GM19035 (cell line): Measurements from ENCODE around the gene FAM171A2.

Experiments used
- ATAC-seq: cut with Tn5 transposase; IDR thresholded peaks from one replicate; pipeline ENCODE4 v1.9.1; 2021; ENCODE audit not compliant: unreplicated experiment

The FAM171A2 gene

GRCh38 chr17:44307387-44308186, 56.1 kb downstream of the FAM171A2 start:
- no peak for ATAC-seq

GRCh38 chr17:44304651-44305050, 59.0 kb downstream of the FAM171A2 start:
- no peak for ATAC-seq
